Naive B cell (primary cell): Measurements from ENCODE around the gene EEPD1. TPM values are rescaled to one million over a fixed set of nuclear protein-coding genes. Genes with fewer than 3 reads are reported as not detected.

Experiments used
- ATAC-seq, 2 donors: fragments of 150-1000 bp; cut with Tn5 transposase; 2 replicates each; pipeline ENCODE4 v1.10.0; 2021; ENCODE audit warnings: low read depth in 2 of 2, mild to moderate bottlenecking in 2 of 2, moderate library complexity in 2 of 2
- DNase-seq: peaks from one replicate; pipeline ENCODE4 v3.0.0; 2022
- H3K27ac Mint-ChIP-seq, 6 donors: one replicate each; pipeline ENCODE4 v1.8.0; 2020 to 2022; ENCODE audit warnings: mild to moderate bottlenecking in 6 of 6, mixed read lengths in 6 of 6, moderate library complexity in 5 of 6, inconsistent platforms in 2 of 6
- H3K27me3 Mint-ChIP-seq, 3 donors: one replicate each; pipeline ENCODE4 v1.8.0; 2021 to 2022; ENCODE audit warnings: mixed read lengths in 3 of 3, mild to moderate bottlenecking in 1 of 3
- H3K36me3 Mint-ChIP-seq, 2 donors: one replicate each; pipeline ENCODE4 v1.8.0; 2020 to 2022; ENCODE audit warnings: mixed read lengths in 2 of 2, inconsistent platforms in 1 of 2, mild to moderate bottlenecking in 1 of 2
- H3K4me1 Mint-ChIP-seq, 3 donors: one replicate each; pipeline ENCODE4 v1.8.0; 2020 to 2022; ENCODE audit warnings: mixed read lengths in 3 of 3, inconsistent platforms in 1 of 3, mild to moderate bottlenecking in 1 of 3, moderate library complexity in 1 of 3
- H3K4me3 Mint-ChIP-seq, 8 donors: one replicate each; pipeline ENCODE4 v1.8.0; 2020 to 2022; ENCODE audit warnings: mild to moderate bottlenecking in 8 of 8, mixed read lengths in 8 of 8, moderate library complexity in 8 of 8, inconsistent platforms in 2 of 8
- H3K9me3 Mint-ChIP-seq, 7 donors: one replicate each; pipeline ENCODE4 v1.8.0; 2020 to 2022; ENCODE audit warnings: mixed read lengths in 7 of 7, mild to moderate bottlenecking in 5 of 7, inconsistent platforms in 2 of 7, moderate library complexity in 1 of 7
- polyA plus RNA-seq, 6 donors: library from polyadenylated mRNA; unstranded; fragments of 300-500 nt; fragmentation: Illumina TruSeq; gene quantifications; one replicate each; pipeline ENCODE4 v1.2.3, GENCODE V29; 2021; ENCODE audit warnings: low read depth in 6 of 6

Gene EEPD1
- polyA plus RNA-seq, 6 donors from 2014 or later, result 0.18 to 0.25 (median 0.20) TPM; not detected in 3

DNA sequence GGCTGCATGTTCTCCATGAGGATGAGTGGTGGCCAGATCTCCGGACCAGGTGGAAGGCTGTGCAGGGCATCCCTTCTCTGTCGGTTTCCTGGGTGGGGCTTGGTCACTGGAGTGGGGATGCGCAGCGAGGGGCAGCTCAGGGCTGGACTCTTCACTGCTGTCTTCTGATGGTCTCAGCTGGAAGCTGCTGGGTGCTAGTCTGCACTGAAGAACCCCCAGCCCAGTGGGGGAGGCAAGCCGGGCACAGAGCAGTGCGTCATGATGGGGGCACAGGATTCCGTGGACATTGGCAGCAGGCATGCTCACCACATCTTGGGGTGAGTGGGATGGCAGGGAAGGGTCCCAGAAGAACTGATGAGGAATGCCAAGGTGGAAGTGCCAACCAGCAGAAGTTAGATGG, 39.8 kb downstream of the EEPD1 start:
- Mint-ChIP-seq H3K36me3 (no peaks in the 10 kb centered on the region), H3K27ac (peak overlapping the region in 1 of 6 donors; percentile 54)
- ATAC-seq, result no peak

DNA sequence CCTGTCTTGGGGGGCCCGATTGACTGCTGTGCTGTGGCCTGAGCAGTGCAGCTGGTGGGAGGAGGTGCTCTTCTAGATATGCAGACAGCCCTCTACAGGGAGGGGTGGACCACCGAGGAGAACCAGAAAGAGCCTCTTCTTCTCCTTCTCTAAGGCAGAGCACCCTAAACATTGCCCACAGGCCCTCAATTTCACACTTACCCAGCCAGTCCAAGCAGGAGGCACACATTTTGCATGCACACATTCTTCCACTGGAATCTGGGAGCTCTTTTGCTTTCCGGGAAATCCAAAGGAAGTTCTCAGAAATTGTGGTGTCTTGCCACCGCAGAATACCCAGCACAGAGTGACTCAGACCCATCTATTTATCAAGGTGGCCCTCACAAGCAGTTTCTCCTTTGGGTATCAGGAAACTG, 45.8 kb downstream of the EEPD1 start:
- DNase-seq (no peak), ATAC-seq (no peak)
- Mint-ChIP-seq H3K4me3 (no peak overlapping the region), H3K9me3 (no peaks in the 10 kb centered on the region), H3K27me3 (peaks cover 0 to 6% (median 6%) of the 10 kb centered on the region in 3 donors), H3K27ac (no peak overlapping the region), H3K4me1 (no peaks in the 10 kb centered on the region), H3K36me3 (no peaks in the 10 kb centered on the region)

More for the DNA sequence above, 39.8 kb downstream of the EEPD1 start:
- H3K9me3 Mint-ChIP-seq, result no peaks in the 10 kb centered on the region
- DNase-seq, result no peak
- peaks cover 0 to 9% (median 6%) of the 10 kb centered on the region in 3 donors for H3K4me1 Mint-ChIP-seq
- peaks cover 0 to 8% (median 0%) of the 10 kb centered on the region in 3 donors for H3K27me3 Mint-ChIP-seq
- no peak overlapping the region for H3K4me3 Mint-ChIP-seq

DNA sequence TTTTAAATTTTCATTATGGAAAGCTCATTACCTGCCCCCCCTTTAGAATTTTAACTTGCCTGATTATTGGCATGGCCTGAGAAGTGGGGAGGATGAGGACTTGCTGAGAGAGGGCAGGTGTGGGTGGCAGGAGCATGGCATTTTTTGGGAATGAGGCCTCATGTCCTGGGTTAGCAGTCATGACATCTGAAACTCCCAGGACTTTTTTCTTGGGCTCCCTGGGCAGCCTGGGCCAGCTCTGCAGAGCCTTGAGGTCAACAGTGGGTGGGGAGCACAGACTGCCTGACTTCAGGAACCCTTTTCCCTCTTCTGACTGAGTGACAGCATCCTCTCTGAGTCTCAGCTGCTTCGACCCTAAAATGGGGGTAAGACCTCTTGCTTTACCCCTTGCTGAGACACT, 46.3 kb downstream of the EEPD1 start:
- Mint-ChIP-seq H3K4me3 (no peak overlapping the region), H3K27me3 (peaks cover 0 to 6% (median 6%) of the 10 kb centered on the region in 3 donors), H3K36me3 (no peaks in the 10 kb centered on the region), H3K4me1 (no peaks in the 10 kb centered on the region), H3K27ac (no peak overlapping the region), H3K9me3 (no peaks in the 10 kb centered on the region)
- ATAC-seq, result no peak
- DNase-seq, result no peak

DNA sequence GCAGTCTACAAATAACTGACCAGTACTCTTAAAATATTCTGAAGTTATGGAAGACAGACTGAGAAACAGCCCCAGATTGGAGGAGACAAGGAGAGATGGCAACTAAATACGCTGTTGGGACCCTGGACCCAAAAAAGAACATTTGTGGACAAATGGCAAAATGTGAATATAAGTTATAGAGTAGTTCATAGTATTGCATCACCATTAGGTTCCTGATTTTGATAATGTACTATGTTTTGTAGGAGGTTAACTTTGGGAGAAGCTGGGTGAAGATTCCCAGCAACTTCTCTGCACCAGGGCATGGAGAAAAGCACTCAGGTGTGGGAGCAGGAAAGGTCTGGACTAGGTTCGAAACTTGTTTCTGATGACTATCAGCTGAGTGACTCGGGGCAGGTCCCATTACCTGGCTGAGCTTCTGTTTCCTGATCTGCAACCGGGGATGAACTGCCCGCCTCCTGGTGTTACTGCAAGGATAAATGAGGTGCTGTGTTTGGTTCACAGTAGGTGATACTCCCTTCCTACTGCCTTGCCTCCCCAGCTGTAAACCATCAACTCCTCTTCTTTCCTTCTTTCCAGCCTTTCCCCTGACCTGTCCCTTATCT, 48.2 kb downstream of the EEPD1 start:
- H3K27ac Mint-ChIP-seq, result no peak overlapping the region
- H3K4me1 Mint-ChIP-seq, result no peaks in the 10 kb centered on the region
- no peaks in the 10 kb centered on the region for H3K36me3 Mint-ChIP-seq
- DNase-seq (no peak), ATAC-seq (no peak)
- H3K4me3 Mint-ChIP-seq, result no peak overlapping the region
- H3K9me3 Mint-ChIP-seq, result no peaks in the 10 kb centered on the region
- H3K27me3 Mint-ChIP-seq, result peaks cover 0 to 6% (median 6%) of the 10 kb centered on the region in 3 donors

DNA sequence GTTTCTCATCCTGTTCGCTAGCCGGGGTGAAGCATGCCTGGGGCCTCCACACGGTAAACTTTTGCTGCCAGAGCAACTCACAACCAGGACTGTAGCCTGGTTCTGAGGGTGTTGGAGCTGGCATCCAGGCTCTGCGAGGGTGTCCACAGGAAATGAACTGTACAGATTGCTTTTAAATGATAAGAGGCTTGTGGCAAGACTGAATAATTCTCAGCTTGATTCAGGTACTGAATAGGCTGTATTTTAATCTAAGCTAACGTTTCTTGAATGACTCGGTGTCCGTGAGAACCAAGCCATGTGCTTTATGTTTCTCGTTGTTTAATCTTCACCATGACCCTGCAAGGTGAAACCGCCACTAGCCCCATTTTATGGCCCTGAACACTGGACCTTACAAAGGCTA, 49.3 kb downstream of the EEPD1 start:
- Mint-ChIP-seq H3K36me3 (no peaks in the 10 kb centered on the region), H3K27ac (no peak overlapping the region), H3K9me3 (no peaks in the 10 kb centered on the region), H3K4me1 (no peaks in the 10 kb centered on the region), H3K4me3 (no peak overlapping the region), H3K27me3 (peaks cover 0 to 6% (median 6%) of the 10 kb centered on the region in 3 donors)
- ATAC-seq (no peak), DNase-seq (no peak)

DNA sequence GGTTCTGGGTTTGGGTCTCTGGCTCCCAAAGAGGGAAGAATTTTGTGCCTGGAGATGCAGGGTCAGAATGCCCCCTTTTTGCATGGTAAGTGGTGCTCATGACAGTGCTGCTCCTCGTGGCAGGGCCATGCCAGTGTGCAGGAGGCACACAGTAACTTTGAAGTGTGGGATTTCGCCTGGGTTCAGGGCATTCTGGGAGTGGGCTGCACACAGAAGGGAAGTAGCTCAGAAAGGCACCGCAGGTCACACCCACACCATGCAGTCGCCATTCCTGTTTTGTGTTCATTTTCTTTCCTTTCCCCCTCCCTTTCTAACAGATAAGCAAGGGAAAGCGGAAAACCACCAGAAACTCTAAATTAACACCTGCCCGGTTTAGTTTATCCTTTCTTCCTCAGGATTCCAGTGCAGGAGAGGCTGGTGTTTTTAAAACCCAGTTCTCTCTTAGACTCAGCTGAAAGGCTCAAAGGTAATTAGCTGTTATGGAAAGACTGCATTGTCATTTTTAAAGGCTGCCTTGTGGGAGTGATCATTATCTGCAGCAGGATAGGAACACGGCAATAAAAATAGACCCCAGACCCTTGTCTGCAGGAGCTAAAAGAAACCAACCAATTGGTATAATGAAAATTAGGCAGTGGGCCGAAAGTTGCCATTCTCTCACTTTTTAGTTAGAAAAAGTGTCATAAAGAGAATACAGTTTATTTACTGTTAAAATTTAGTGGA, 50.2 kb downstream of the EEPD1 start:
- DNase-seq (no peak), ATAC-seq (no peak)
- Mint-ChIP-seq H3K9me3 (no peaks in the 10 kb centered on the region), H3K4me1 (peaks cover 0 to 4% (median 0%) of the 10 kb centered on the region in 3 donors), H3K4me3 (no peak overlapping the region), H3K27ac (peak overlapping the region in 1 of 6 donors; percentile 77), H3K36me3 (no peaks in the 10 kb centered on the region), H3K27me3 (peaks cover 0 to 6% (median 6%) of the 10 kb centered on the region in 3 donors)

DNA sequence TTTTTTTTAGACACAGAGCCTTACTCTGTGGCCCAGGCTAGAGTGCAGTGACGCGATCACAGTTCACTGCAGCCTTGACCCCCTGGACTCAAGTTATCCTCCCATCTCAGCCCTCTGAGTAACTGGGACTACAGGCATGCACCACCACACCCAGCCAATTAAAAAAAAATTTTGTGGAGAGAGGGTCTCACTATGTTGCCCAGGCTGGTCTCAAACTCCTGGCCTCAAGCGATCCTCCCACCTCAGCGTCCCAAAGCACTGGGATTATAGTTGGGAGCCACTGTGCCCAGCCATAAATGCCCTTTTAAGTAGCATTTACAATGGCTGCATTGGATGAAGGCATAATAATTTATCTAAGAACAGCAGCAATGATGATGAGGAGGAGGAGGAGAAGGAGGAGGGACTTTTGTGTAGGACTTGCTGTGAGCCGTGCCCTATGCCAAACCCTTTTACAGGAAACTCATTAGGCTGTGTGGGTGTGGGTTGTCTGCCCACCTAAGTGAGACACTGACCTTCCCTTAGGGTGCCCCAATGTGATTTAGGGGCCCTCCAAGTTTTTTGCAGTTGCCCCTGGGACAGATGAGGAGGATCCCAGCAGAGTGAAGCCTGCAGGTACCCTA, 51.1 kb downstream of the EEPD1 start:
- DNase-seq, result no peak
- no peak overlapping the region for H3K4me3 Mint-ChIP-seq
- H3K27me3 Mint-ChIP-seq, result peaks cover 0 to 6% (median 6%) of the 10 kb centered on the region in 3 donors
- H3K4me1 Mint-ChIP-seq, result peaks cover 0 to 5% (median 0%) of the 10 kb centered on the region in 3 donors
- ATAC-seq, result no peak
- no peaks in the 10 kb centered on the region for H3K9me3 Mint-ChIP-seq
- H3K36me3 Mint-ChIP-seq, result no peaks in the 10 kb centered on the region
- no peak overlapping the region for H3K27ac Mint-ChIP-seq

DNA sequence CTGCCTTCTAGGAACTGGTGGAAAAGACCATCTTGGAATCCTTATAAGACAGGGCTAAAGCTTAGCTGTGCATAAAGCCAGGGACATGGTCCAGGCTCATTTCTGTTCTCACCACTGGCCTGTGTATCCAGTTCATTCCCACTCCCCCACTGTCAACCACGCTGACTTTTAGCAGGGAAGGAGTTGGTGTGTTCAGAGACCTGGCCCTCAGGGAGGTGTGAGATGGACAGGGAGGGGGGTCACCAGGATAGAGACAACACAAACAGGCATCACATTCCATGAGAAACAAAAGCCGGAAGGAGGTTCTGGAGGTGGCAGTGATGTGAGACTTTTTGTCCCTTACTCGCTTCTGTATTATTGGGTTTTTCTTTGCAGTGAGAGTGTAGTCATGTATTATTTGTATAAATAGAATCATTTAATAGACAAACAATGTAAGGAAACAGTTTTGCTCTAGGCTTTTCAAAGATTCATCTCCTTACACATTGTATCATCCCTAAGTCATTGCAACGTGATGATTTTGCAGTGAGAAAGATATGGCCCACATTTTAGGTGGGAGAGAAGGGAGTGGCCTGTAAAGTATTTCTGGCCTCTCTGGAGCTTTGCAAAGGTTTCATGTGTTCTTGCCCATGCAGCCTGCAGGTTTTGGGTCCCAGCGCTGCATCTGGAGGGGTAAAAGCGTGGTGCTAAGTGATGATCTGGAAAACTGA, 52.0 kb downstream of the EEPD1 start:
- H3K4me1 Mint-ChIP-seq, result peaks cover 0 to 5% (median 0%) of the 10 kb centered on the region in 3 donors

DNA sequence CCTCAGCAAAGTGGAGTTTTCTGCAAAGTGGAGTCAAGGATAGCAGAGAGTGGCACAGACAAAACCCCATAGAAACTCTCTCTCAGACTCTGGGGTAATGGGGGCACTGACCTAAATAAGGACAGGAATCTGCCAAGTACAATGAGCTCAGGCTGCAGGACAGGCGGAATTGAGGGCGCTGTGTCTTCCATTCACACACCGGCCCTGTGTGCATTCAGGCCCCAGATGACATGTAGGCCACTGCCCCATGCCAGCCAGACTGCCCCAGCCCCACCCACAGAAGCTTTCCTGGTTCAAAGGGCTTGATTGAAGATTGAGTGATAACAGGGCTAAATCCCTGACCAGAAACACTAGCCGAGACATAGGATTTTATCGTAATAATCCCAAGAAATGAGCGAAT, 52.7 kb downstream of the EEPD1 start:
- DNase-seq (no peak), ATAC-seq (no peak)
- Mint-ChIP-seq H3K9me3 (no peaks in the 10 kb centered on the region), H3K27ac (peak overlapping the region in 1 of 6 donors; percentile 60), H3K27me3 (peaks cover 0 to 9% (median 6%) of the 10 kb centered on the region in 3 donors), H3K4me3 (no peak overlapping the region), H3K4me1 (peaks cover 0 to 5% (median 0%) of the 10 kb centered on the region in 3 donors), H3K36me3 (no peaks in the 10 kb centered on the region)

More for the DNA sequence above, 52.0 kb downstream of the EEPD1 start:
- peaks cover 0 to 6% (median 6%) of the 10 kb centered on the region in 3 donors for H3K27me3 Mint-ChIP-seq
- H3K27ac Mint-ChIP-seq, result no peak overlapping the region
- no peaks in the 10 kb centered on the region for H3K36me3 Mint-ChIP-seq
- H3K9me3 Mint-ChIP-seq, result no peaks in the 10 kb centered on the region
- H3K4me3 Mint-ChIP-seq, result no peak overlapping the region
- DNase-seq (no peak), ATAC-seq (no peak)

DNA sequence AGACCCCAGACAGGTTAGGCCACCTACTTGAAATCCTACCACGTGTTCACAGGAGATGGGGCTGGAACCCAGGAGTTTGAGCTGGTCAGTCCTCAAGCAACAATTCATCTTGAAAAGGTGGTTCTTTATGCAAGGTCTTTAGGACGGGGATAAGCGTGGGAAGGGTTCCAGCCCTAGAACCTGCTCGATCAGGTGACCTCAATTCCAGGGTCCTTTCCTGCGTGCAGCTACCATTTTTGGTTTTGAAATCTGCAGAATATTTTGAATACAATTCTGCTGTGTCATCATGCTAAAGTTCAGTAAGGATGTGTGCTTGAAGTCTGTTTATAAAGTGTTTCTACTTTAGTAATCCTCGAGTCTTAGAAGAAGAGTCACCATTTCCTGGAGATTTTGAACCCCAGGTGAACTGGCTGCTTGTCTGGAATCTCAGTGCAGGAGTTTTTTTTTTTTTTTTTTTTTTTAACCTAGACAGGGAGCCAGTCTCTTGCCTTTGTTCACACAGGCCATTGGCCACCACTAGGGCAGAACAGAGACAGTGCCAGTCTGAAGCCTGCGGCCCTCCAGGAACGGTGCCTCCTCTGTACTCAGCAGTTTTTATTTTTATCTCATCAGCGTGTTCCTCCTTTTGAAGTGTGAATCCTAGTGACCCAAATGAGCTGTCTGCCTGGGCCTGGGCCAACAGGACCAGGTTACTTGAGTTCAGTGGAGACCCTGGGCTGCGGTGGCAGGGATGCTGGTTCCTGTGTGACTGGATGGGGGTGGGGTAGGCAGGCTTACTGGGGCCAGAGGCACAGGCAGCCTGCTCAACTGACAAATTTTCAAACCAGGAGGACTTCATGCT, 54.6 kb downstream of the EEPD1 start:
- H3K4me1 Mint-ChIP-seq, result peaks cover 0 to 5% (median 0%) of the 10 kb centered on the region in 3 donors
- H3K27me3 Mint-ChIP-seq, result peaks cover 0 to 9% (median 6%) of the 10 kb centered on the region in 3 donors
- peak overlapping the region in 2 of 6 donors; percentile 4 to 61 for H3K27ac Mint-ChIP-seq
- no peaks in the 10 kb centered on the region for H3K36me3 Mint-ChIP-seq
- no peaks in the 10 kb centered on the region for H3K9me3 Mint-ChIP-seq
- ATAC-seq (no peak), DNase-seq (no peak)
- H3K4me3 Mint-ChIP-seq, result no peak overlapping the region

DNA sequence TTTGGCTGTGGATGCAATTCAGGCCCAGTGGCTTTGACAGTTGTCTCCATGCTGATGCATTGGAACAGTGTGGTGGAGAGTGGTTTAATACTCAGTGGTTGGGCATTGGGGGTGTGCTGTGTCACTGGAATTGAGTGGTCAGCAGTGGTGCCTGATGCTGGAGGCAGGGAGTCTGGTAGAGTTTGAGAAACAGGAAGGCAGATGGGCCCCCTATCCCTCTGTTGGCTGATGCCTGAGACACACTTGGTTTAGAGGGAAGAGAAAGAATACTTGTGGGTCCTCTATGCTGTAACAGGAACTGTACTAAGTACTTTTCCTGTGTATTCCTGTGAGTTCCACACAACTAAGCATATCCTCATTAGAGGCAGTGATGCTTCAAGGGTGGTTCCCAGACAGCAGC, 55.4 kb downstream of the EEPD1 start:
- peaks cover 0 to 5% (median 0%) of the 10 kb centered on the region in 3 donors for H3K4me1 Mint-ChIP-seq
- H3K27ac Mint-ChIP-seq, result peak overlapping the region in 2 of 6 donors; percentile 4 to 91
- no peak for DNase-seq
- H3K27me3 Mint-ChIP-seq, result peaks cover 0 to 4% (median 1%) of the 10 kb centered on the region in 3 donors
- no peaks in the 10 kb centered on the region for H3K36me3 Mint-ChIP-seq
- H3K4me3 Mint-ChIP-seq, result no peak overlapping the region
- H3K9me3 Mint-ChIP-seq, result no peaks in the 10 kb centered on the region
- ATAC-seq, result no peak

DNA sequence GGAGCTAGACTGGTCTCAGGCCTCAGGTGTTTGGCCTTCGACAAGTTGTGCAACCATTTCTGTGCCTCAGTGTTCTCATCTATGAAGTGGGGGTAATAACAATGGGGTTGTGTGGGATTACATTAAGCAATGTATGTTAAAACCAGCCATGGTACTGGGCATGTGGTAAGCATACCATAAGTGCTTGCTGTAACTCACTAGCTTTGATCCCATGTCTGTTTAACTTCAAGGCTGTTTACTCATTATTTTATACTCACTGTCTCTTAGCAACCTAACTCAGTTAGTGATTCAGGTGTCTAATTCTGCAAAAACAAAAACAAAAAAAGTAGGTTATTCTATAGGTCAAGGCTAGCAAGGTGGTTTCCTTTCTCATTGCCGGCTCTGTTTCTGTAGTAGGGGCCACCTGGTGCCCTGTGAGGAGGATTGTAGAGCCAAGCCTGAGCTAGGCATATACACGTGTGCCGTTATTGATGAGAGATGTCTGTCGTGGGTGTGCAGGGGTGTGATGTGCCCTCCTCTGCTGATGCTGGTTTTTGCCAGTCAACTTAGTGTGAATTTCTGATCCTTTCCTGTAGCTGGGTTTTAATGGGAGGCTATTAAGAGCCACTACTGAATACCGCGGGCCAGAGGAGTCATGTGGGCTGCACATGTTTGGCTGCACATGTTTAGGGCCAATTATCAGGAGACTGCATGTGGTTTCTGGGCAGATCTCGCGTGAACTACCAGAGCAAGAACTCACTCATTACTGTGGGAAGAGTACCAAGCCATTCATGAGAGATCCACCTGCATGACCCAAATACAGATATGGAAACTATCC, 56.2 kb downstream of the EEPD1 start:
- ATAC-seq (no peak), DNase-seq (no peak)
- Mint-ChIP-seq H3K36me3 (no peaks in the 10 kb centered on the region), H3K9me3 (no peaks in the 10 kb centered on the region), H3K4me3 (no peak overlapping the region), H3K4me1 (peaks cover 0 to 5% (median 0%) of the 10 kb centered on the region in 3 donors), H3K27ac (no peak overlapping the region), H3K27me3 (peaks cover 0 to 8% (median 3%) of the 10 kb centered on the region in 3 donors)
